NOMO-1 treated with DMSO at 0.1 percent for 48 hours (cell line): ENCODE data around the gene ADGRA1.
"Not testable (repeated sequence)": the region's sequence is repeated elsewhere in the genome, so short reads cannot be mapped to it uniquely, and the experiment has no call there.

ENCODE experiments used
- DNase-seq: peaks from one replicate; lab custom pipeline; 2025; ENCODE audit not compliant: unreplicated experiment; lab: John Stamatoyannopoulos, UW

Gene ADGRA1, protein sequence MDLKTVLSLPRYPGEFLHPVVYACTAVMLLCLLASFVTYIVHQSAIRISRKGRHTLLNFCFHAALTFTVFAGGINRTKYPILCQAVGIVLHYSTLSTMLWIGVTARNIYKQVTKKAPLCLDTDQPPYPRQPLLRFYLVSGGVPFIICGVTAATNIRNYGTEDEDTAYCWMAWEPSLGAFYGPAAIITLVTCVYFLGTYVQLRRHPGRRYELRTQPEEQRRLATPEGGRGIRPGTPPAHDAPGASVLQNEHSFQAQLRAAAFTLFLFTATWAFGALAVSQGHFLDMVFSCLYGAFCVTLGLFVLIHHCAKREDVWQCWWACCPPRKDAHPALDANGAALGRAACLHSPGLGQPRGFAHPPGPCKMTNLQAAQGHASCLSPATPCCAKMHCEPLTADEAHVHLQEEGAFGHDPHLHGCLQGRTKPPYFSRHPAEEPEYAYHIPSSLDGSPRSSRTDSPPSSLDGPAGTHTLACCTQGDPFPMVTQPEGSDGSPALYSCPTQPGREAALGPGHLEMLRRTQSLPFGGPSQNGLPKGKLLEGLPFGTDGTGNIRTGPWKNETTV

GRCh38 chr10:133087679-133088178 lies at the start of gene ADGRA1:
ADGRA1 (plus strand) TSS chr10:133087924; CDS start chr10:133088910, 986 bp downstream.
- DNase-seq, result no peak

GRCh38 chr10:133038036-133038823 lies 49.5 kb upstream of the ADGRA1 start:
- DNase-seq, result no peak

DNA sequence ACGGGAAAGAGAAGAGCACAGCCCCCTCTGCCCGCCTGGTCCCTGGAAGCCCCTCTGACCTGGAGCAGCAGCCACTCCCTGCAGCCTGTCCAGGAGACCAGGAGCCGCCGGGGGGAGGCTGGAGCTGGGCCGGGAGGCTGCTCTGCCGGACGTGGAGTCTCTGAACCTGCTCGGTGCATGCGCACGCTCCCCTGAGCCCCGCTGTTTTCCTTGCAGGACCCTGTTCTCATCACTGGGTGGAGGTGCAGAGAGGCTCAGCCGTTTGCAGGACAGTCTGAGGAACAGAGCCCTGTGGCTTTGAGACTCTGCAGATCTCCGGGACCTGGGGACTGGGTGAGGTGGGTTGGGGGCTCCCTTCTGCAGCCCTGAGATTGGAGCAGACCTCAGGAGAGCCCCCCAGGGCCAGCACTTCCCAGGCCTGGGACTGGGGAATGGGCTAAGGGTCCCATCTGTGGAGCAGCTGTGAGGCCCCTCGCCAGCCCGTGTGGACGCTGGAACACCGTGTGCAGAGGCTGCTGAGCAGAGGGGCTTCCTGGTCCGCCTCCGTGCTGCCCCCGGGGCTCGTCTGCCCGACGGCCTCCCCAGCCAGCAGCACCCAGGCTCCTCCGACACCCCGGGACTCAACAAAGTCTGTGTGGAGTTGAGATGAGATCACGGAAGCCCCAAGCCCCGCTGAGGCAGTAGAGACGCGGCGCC lies 48.5 kb upstream of the ADGRA1 start:
- no peak for DNase-seq

DNA sequence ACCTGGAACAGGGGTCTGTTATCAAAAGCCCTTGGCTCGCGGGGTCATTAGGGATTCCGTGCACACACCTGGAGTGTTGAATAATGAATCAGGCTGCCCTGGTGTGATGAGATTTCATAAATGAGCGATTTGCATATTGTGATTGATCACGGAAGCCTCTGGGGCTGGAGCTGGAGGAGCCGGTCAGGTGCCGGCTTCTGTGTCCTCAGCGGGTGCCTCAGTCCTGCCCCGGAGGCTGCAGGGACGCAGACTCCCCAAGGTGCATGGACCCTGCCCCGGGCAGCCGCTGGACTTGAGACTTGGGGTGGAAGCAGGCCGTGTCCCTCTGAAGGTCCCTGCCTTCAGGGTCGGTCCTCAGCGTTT lies 47.9 kb upstream of the ADGRA1 start:
- no peak for DNase-seq

DNA sequence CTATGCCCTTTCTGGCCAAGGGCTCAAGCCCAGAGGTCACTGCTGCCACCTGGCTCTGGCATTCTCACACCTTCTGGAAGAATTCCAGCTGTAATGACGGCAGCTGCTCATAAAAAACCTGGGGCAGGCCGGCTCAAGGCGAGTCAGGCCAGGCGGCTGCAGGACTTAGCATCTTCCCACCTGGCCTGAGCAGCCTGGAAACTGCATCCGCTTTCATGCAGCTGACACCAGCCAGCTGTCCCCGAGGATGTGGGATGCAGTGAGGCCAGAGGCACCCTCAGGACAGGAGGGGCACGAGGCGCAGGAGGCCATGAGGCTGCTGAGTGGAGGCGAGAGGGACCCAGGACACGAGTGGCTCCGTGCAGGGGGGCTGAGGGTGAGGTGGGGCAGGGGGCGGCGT lies 47.5 kb upstream of the ADGRA1 start:
- no peak for DNase-seq

GRCh38 chr10:133041101-133041500 lies 46.6 kb upstream of the ADGRA1 start:
- DNase-seq, result no peak

- no peak for DNase-seq
Observed at GRCh38 chr10:133042061-133042460, 45.7 kb upstream of the ADGRA1 start.

DNA sequence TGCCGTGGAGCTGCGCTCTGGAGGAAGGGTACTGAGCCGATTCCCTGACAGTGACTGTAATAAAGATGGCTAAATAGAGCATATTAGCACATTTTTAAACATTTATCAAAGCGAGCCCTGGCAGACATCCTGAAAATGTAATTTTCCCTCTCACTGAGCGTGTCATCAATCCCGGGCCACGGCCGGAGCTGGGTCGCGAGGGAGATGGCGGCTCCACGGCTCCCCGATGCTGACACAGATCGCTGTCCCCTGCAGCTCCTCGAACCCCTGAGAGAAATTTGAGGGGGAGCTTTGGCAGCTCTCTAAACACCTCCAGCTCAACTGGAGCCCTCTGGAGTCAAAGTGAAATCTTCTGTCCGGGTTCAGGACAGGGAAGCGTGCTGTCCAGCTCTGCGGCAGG lies 44.9 kb upstream of the ADGRA1 start:
- no peak for DNase-seq

DNA sequence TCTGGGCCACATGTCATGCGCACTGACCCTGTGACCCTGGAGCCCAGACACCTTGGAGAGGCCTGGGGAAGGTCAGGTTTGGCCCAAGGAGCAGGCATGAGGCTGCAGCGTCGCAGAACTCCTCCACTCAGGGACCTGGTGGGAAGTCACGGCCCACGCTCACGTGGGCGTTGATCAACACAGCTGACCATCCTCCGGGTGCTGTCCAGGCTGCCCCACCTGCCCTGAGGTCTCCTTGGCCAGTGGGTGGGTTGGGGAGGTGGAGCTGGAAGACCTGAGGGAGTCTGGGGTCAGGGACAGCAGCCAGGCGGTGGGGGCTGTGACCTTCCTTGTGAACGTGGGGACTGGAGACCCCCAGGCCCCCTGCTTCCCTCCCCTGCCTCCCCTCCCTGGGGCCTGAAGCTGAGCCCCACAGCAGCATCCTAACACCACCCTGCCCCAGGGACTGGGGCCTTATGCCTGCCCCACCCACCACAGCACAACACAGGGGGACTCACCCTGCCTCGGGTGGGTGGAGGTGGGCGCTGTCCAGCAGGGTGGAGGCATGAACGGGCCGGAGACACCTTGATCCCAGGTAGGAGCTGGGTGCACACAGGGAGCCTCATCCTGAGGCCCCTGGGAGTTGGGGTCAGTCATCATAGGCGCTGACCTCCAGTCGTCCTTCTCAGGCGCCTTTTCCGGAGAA lies 44.0 kb upstream of the ADGRA1 start:
- no peak for DNase-seq

DNA sequence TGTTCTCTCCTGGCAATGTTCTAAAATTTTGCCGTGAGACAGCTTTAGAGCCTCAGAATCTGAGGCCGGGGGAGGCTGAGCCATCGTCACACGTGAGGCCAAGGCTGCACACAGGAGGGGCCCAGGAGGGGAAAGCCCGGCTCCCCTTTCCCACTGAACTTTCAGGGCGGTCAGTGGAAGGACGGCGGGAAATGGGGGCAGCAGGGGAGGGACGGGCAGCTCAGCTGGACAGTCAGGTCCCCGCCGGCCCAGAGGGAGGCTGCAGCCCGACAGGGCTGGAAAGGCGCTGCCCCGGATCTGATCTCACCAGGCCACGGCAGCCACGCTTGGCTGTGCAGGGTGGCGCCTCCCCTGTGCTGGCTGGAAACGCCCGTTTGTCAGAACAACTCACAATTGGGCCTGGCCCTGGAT lies 43.3 kb upstream of the ADGRA1 start:
- no peak for DNase-seq

GRCh38 chr10:133045556-133046389 lies 42.0 kb upstream of the ADGRA1 start:
- no peak for DNase-seq

GRCh38 chr10:133046390-133046765 lies 41.3 kb upstream of the ADGRA1 start:
- DNase-seq, result no peak

DNA sequence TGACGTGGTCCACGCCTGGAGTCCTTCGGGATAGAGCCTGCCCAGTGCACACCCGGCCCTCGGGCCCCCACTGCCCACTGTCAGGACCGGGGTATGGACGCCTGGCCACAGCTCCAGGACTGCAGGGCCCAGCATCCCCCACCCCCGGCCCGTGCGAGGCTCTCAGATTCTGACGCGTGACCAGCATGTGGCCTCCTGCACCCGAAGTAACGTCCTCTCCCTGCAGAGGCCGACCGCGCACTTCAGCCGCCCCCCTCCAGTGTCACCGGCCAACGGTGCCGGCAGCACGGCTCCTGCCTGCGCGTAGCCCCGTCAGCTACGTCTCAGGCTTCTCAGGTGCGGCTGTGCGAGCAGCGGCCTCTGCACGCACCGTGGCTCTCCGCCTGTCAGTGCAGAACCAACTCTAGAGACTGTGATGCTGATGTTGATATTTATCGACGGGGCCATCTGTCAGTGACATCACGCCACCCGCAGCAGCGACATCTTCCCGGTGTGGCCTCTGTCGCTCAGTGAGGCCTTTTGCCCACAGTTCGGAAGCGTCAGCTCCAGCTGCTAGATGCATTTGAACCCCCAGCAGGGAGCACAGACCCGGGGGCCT lies 40.1 kb upstream of the ADGRA1 start:
- no peak for DNase-seq

- DNase-seq, result no peak
Observed at GRCh38 chr10:133048266-133048665, 39.5 kb upstream of the ADGRA1 start.

DNA sequence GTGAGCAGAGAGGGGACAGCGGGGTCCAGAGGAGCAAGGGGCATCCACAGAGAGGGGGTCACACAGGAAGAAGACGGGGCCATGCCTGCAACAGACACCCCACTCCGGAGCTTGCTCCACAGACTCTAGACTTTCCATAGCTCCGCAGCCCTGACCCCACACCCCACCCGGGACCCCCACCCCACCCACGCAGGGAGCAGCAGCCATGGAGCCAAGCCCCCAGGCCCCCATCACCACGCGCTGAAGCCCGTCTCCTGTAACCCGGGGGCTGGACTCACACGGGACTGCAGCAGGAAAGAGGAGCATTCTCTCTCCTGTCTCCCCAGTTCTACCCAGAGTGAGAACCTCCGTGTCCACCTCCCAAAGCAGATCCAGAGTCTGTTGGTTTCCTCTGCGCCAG lies 38.8 kb upstream of the ADGRA1 start:
- no peak for DNase-seq

DNA sequence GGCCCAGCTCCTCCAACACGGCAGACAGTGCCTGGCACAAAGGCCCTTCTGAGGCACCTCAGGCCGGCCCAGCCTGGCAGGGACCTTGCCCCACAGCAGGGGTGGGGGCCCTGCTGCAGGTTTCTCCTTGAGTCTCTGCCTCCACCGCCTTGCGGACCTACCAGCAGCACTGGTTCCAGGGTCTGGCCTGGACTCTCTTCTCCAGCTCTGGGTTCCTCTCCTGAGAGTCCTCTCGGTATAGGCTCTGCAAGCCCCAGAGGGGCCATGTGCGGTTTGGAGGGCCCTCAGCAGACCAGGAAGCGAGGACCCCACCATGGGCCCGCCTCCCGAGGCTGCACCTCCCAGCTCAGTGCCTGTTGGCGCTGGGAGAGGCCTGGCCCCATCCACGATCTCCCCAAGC lies 38.1 kb upstream of the ADGRA1 start:
- no peak for DNase-seq

GRCh38 chr10:133050371-133050770 lies 37.4 kb upstream of the ADGRA1 start:
- DNase-seq, result no peak

DNA sequence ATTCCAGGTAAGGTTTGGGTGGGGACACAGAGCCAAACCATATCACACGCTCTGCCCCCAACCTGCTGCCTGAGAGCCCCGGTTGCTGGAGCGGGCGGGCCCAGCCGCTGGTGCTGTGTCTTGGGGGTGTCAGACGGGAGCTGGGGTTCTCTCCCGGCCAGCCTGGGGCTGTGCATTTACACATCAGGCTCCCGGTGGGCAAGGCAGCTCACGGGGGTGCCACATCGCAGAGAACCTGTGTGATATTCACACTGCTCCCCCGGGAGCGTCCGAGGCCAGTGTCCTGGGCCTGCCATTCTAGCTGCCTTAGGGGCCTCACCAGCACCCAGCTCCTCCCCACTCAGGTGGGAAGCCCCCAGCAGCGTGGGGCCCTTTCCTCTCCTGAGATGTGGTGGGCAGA lies 35.6 kb upstream of the ADGRA1 start:
- no peak for DNase-seq

GRCh38 chr10:133053527-133054133 lies 34.1 kb upstream of the ADGRA1 start:
- not testable (repeated sequence) for DNase-seq
